A549 treated with DMSO at 1 μM for 4 hours (cell line): Measurements from ENCODE around the gene PAQR6. TPM values are rescaled to one million over a fixed set of nuclear protein-coding genes. Genes with fewer than 3 reads are reported as not detected.

ENCODE experiments used
- total RNA-seq: library from RNA; stranded (reverse); fragments of 200-300 nt; extraction: Qiagen RNA extraction; gene quantifications from 5 replicates; pipeline ENCODE4 v1.2.3, GENCODE V29; 2022; ENCODE audit warnings: low read depth

PAQR6 gene
- total RNA-seq, result 3.2 to 3.9 TPM (median 3.8 TPM) in 5 replicates

GRCh38 chr1:156247460-156248322, at the start of gene PAQR6:
TSS of gene PAQR6 (minus strand) at chr1:156248056. CDS start at chr1:156246731, 1,325 bp downstream.

GRCh38 chr1:156295391-156295947, 47.6 kb upstream of the PAQR6 start, which contains the start of gene GLMP:
TSS of gene GLMP (minus strand) at chr1:156295679. CDS start at chr1:156295645, 34 bp downstream.

GRCh38 chr1:156284112-156284511, 36.3 kb upstream of the PAQR6 start, which contains the start of gene TMEM79:
TSS of gene TMEM79 (plus strand) at chr1:156284325. CDS start at chr1:156285227, 902 bp downstream.

GRCh38 chr1:156282479-156283222, 34.8 kb upstream of the PAQR6 start, which contains the start of gene SMG5:
TSS of gene SMG5 (minus strand) at chr1:156282825. CDS start at chr1:156282680, 145 bp downstream.

GRCh38 chr1:156241926-156242325, 5.9 kb downstream of the PAQR6 start, which contains the start of gene BGLAP:
TSS of gene BGLAP (plus strand) at chr1:156242184. CDS start at chr1:156242232, 48 bp downstream.

GRCh38 chr1:156212833-156213643, 34.8 kb downstream of the PAQR6 start, which contains the start of gene PMF1:
TSS of gene PMF1 (plus strand) at chr1:156213007. CDS start at chr1:156213016, 9 bp downstream.

GRCh38 chr1:156193488-156194299, 54.2 kb downstream of the PAQR6 start, which contains the start of gene SLC25A44:
TSS of gene SLC25A44 (plus strand) at chr1:156194104. CDS start at chr1:156199848, 5,744 bp downstream.

Other genes starting within 250 kb of the PAQR6 start
- 262 to 276 TPM (median 267 TPM) in 5 replicates for gene SSR2, start 227.1 kb downstream of the PAQR6 start, total RNA-seq
- 38.5 to 48.6 TPM (median 41.7 TPM) in 5 replicates for gene UBQLN4, start 194.3 kb downstream of the PAQR6 start, total RNA-seq
- gene LAMTOR2, start 193.3 kb downstream of the PAQR6 start, total RNA-seq, result 146 to 158 TPM (median 152 TPM) in 5 replicates
- gene RAB25, start 186.9 kb downstream of the PAQR6 start, total RNA-seq, result 0.14 TPM in 1 of 5 replicates, not detected in the others
- gene MEX3A, start 165.6 kb downstream of the PAQR6 start, total RNA-seq, result 1.4 to 3.0 TPM (median 2.5 TPM) in 5 replicates
- 658 to 735 TPM (median 680 TPM) in 5 replicates for gene LMNA, start 133.3 kb downstream of the PAQR6 start, total RNA-seq
- 0.32 to 0.69 TPM (median 0.44 TPM) in 5 replicates for gene SEMA4A, start 94.5 kb downstream of the PAQR6 start, total RNA-seq
- gene SLC25A44, start 54.0 kb downstream of the PAQR6 start, total RNA-seq, result 27.7 to 35.1 TPM (median 29.0 TPM) in 5 replicates
- 54.6 to 65.6 TPM (median 58.8 TPM) in 5 replicates for gene PMF1, start 35.0 kb downstream of the PAQR6 start, total RNA-seq
- gene BGLAP, start 5.9 kb downstream of the PAQR6 start, total RNA-seq, result 0.40 to 0.53 TPM (median 0.46 TPM) in 3 of 5 replicates, not detected in the others
- gene SMG5, start 34.8 kb upstream of the PAQR6 start, total RNA-seq, result 44.5 to 51.9 TPM (median 50.1 TPM) in 5 replicates
- 5.4 to 10.2 TPM (median 8.3 TPM) in 5 replicates for gene TMEM79, start 36.3 kb upstream of the PAQR6 start, total RNA-seq
- gene GLMP, start 47.6 kb upstream of the PAQR6 start, total RNA-seq, result 35.7 to 51.2 TPM (median 47.4 TPM) in 5 replicates
- gene VHLL, start 51.3 kb upstream of the PAQR6 start, total RNA-seq, result not detected in 5 replicates
- 400 to 427 TPM (median 422 TPM) in 5 replicates for gene CCT3, start 90.2 kb upstream of the PAQR6 start, total RNA-seq
- gene TSACC, start 90.5 kb upstream of the PAQR6 start, total RNA-seq, result 2.0 to 2.8 TPM (median 2.2 TPM) in 5 replicates
- gene RHBG, start 121.2 kb upstream of the PAQR6 start, total RNA-seq, result not detected in 5 replicates